CD4-positive, alpha-beta T cell treated with Interleukin-4 for 4 hours (primary cell): ENCODE results near the gene CD276.
"Not testable (repeated sequence)": the region's sequence is repeated elsewhere in the genome, so short reads cannot be mapped to it uniquely, and the experiment has no call there.

Experiments used
- DNase-seq: peaks from one replicate; pipeline ENCODE4 v3.0.0-alpha.2; 2020

Gene CD276

GRCh38 chr15:73714695-73715301, 30.6 kb downstream of the CD276 start:
- DNase-seq: no peak

- DNase-seq: no peak
Measured at GRCh38 chr15:73715417-73715816, 31.2 kb downstream of the CD276 start.

- DNase-seq: no peak
Measured at GRCh38 chr15:73716417-73716816, 32.2 kb downstream of the CD276 start.

- DNase-seq: no peak
Measured at GRCh38 chr15:73717206-73717605, 33.0 kb downstream of the CD276 start.

- no peak for DNase-seq
Measured at GRCh38 chr15:73717802-73718201, 33.6 kb downstream of the CD276 start.

GRCh38 chr15:73718694-73719093, 34.5 kb downstream of the CD276 start:
- DNase-seq: no peak

GRCh38 chr15:73722425-73722824, 38.2 kb downstream of the CD276 start:
- DNase-seq: no peak

- DNase-seq: no peak
Measured at GRCh38 chr15:73723191-73723590, 39.0 kb downstream of the CD276 start.

GRCh38 chr15:73724212-73724611, 40.0 kb downstream of the CD276 start:
- DNase-seq: no peak

GRCh38 chr15:73727330-73727976, 43.3 kb downstream of the CD276 start:
- DNase-seq: no peak

- not testable (repeated sequence) for DNase-seq
Measured at GRCh38 chr15:73732051-73732450, 47.9 kb downstream of the CD276 start.

- DNase-seq: no peak
Measured at GRCh38 chr15:73732930-73733329, 48.7 kb downstream of the CD276 start.

- DNase-seq: no peak
Measured at GRCh38 chr15:73737535-73737934, 53.4 kb downstream of the CD276 start.

GRCh38 chr15:73740152-73741048, 56.2 kb downstream of the CD276 start:
- no peak for DNase-seq

GRCh38 chr15:73741321-73741836, 57.2 kb downstream of the CD276 start:
- no peak for DNase-seq

GRCh38 chr15:73744293-73744692, 60.1 kb downstream of the CD276 start:
- no peak for DNase-seq

GRCh38 chr15:73745073-73745472, 60.9 kb downstream of the CD276 start:
- no peak for DNase-seq

GRCh38 chr15:73746261-73746660, 62.1 kb downstream of the CD276 start:
- DNase-seq: no peak

- DNase-seq: no peak
Measured at GRCh38 chr15:73746883-73747282, 62.7 kb downstream of the CD276 start.

- no peak for DNase-seq
Measured at GRCh38 chr15:73747847-73748590, 63.8 kb downstream of the CD276 start.

- DNase-seq: no peak
Measured at GRCh38 chr15:73748730-73749129, 64.5 kb downstream of the CD276 start.

GRCh38 chr15:73749533-73749932, 65.3 kb downstream of the CD276 start:
- DNase-seq: no peak

GRCh38 chr15:73749971-73750370, 65.8 kb downstream of the CD276 start:
- DNase-seq: no peak
